ENCODE results near the gene FAM20A.

Gene FAM20A

DNA sequence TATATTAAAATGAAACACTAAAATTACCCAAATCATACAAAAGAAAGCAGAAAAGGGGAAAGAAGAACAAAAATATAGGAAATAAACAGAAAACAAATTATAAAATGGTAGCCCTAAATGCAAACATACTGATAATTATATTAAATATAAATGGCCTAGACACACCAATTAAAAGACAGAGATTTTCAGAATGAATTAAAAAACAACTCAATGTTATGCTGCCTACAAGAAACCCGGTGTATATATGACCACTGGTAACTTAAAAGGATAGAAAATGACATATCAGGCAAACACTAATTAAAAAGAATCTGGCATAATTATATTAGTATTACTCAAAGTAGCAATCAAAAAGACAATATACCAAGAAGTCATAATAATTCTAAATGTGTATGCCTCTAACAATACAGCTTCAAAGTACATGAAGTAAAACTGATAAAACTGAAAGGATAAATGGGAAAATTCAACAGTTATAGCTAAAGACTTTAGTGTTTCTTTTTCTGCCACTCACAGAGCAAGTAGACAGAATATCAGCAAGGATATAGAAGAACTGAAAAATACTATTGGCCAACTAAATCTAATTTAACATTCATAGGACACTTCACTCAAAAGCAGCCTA lies 7.5 kb upstream of the FAM20A start:
- FAIRE-seq, result no peak

- FAIRE-seq, result no peak
Measured at GRCh38 chr17:68606451-68607307, 5.5 kb upstream of the FAM20A start.

DNA sequence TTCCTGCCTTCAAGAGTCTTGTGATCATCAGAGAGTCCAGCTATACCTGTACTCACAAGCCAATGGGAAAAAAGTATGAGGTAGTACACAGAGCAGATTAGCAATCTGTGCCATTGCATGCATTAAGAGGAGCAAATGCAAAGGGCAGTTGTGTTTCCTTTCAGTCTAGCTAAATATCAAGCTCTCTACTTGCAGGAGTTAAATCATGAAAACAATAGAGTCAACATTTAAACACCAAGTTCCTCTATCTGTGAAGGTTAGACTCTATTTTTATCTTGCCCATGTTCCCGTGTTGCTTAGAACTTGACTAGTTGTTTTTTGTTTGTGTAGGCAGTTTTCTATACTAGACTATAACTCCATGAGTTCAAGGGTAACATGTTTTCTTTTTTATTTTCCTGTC lies 4.7 kb upstream of the FAM20A start:
- FAIRE-seq, result no peak

DNA sequence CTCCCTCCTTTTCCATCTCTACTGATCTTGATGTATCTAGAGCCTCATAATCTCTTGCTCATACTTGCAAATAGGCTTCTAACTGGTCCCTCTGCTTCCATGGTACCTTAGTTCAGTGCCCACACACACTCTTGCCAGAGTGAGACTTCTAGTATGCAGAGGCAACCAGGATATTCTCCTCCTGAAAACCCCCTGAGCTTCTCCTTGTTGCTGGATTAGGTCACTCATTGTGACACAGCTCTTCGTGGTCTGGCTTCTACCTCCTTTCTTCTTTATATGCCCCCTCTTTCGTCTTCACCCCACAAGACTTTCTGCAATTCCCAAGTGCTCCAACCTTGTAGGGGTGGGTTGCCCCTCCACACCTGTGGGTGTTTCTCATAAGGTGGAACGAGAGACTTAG lies 2.5 kb upstream of the FAM20A start:
- FAIRE-seq, result no peak

GRCh38 chr17:68603027-68603426 lies 1.9 kb upstream of the FAM20A start:
- no peak for FAIRE-seq

GRCh38 chr17:68602289-68602688 lies 1.1 kb upstream of the FAM20A start:
- FAIRE-seq, result no peak

DNA sequence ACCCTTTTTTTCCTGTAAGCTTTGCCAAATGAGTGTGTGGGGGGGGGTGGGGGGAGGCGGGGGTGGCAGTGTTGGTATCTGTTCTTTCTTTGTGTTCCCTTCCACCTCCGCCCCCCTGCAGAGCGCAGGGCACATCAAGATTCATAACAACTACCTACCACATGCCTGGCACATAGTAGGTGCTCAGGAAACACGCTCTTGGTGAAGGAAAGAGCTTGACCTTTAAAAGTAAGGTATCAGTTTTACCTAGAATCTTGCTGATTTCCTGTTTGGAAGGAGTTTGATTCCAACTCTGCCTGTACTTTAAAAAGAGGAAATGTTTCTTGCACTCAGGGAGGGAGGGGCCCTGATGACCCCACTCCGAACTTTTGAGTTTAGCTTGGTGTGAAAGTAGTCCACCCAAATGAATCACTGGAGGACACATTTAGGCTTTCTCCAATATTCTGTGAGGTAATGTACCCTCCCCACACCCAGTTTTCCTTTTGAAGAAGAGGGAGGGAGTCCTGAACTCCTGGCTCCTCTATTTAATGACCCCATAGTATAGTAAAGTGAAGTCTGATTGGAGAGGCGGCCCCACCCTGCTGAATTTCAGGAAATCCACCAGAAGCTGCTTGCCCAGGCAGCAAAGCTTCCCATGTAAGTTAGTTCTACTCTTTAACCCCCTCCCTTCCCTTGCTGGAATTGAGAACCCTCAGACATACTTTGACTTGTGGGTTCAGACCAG lies 560 bp upstream of the FAM20A start:
- FAIRE-seq, result no peak

- FAIRE-seq, result no peak
Measured at GRCh38 chr17:68600067-68600930, 868 bp downstream of the FAM20A start.

- FAIRE-seq, result no peak
Measured at GRCh38 chr17:68599552-68600066, 1.6 kb downstream of the FAM20A start.

DNA sequence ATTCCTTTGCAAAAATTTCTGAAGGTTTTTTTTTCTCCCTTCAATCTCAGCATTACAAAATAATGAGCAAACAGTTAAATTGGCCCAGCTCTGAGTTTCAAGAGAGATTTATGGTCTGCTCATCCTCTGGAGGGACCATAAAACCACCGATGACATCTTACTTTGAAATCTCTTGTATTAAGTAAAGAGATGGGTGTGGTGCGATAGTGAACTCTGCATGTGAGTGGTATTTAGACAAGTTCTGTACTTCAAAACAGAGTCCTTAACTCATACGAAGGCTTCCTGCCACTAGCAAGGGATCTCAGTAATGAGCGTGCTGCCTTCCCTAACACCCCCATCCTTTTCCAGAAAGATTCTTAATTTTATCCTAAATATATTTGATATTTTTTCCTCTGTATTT lies 2.1 kb downstream of the FAM20A start:
- no peak for FAIRE-seq

GRCh38 chr17:68598545-68598961 lies 2.6 kb downstream of the FAM20A start:
- no peak for FAIRE-seq

DNA sequence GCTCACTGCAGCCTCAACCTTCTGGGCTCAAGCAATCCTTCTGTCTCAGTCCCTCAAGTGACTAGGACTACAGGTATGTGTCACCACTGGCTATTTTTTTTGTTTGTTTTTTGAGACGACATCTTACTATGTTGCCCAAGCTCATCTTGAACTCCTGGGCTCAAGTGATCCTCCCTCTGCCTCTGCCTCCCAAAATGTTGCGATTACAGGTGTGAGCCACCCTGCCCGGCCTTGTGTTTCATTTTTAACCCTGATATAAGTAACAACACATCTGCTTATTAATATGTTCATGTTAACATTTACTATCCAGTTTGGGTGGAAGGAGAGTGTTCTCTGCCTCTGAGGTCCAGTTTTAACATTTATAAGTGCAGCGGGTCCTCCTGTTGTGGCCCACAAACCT lies 3.1 kb downstream of the FAM20A start:
- FAIRE-seq, result no peak

- FAIRE-seq, result no peak
Measured at GRCh38 chr17:68596411-68596945, 4.7 kb downstream of the FAM20A start.

DNA sequence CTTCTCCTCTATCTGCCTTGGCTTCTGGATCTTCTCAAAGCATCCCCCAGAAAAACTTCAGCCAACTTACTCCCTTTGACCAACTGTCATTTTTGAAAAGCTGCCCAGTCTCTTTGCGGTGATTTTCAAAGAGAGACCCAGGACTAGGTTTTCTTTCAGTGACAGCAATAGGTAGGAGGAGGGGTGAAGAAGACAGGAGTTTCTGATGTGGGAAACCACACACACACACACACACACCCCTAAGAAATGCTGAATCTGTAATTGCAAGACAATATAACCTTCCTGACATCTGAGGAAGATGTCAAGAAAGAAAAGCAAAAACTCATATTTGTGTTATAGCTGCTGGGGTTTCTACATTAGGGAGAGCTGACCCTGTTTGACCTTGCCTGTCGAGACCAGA lies 5.2 kb downstream of the FAM20A start:
- no peak for FAIRE-seq

DNA sequence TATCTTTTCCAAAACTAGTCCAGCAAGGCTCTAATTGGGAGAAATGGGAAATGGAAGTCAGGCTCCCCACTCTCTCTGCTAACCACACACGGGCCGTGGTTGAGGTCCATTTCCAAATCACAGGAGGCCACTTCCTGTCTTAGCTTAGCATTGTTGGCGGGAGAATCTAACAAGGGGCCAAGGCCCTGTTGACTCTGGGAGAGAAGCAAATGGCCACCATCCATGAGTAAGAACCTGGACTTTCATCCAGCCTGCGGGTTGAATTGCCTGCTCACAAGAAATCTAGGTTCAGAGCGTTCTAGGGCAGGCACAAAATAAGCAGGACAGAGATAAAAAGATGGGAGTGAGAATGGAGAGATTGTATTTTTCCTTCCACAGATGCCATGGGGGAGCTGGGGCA lies 5.7 kb downstream of the FAM20A start:
- FAIRE-seq, result no peak

DNA sequence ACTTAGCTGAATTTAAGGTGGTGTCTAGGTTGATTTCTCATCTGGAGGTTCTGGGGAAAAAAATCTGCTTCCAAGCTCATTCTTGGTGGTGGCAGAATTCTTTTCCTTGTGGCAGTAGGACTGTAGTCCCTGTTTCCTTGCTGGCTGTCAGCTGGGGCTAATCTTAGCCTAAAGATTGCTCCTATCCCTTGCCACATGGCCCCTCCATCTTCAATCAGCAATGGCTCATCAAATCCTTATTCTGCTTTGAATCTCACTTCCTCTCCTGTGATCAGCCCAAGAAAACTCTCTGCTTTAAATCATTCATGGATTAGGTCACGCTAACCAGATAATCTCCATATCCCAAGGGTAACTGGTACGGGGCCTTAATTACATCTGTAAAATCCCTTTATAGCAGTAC lies 6.6 kb downstream of the FAM20A start:
- no peak for FAIRE-seq

- no peak for FAIRE-seq
Measured at GRCh38 chr17:68592682-68593641, 8.2 kb downstream of the FAM20A start.

DNA sequence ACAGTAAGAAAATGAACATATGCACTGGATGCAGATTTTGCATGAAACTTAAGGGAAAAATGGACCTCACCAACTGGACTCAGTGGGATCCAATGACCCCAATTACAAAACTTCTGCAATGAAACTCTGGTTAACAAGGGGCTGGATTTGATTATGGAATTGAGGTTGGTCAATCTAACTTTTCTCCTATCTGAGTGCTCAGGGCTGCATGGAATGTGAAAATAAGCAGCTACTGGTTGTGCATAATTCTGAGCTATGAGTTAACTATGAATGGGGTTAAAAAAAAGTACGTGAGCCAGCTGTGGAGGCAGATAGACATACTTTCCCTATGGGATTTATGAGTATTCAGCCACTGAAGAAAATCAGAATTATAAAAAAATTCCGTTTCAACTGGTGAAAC lies 9.2 kb downstream of the FAM20A start:
- FAIRE-seq, result no peak

GRCh38 chr17:68591583-68591982 lies 9.6 kb downstream of the FAM20A start:
- FAIRE-seq, result no peak

GRCh38 chr17:68589086-68589485 lies 12.1 kb downstream of the FAM20A start:
- FAIRE-seq, result no peak

- FAIRE-seq, result no peak
Measured at GRCh38 chr17:68588362-68588761, 12.8 kb downstream of the FAM20A start.

Data from TTC549 (cell line).